ENCODE results near the gene DIAPH2.
"Not testable (repeated sequence)": the region's sequence is repeated elsewhere in the genome, so short reads cannot be mapped to it uniquely, and the experiment has no call there.

Gene DIAPH2

GRCh38 chrX:96841325-96841724 lies 156.7 kb downstream of the DIAPH2 start:
- DNase-seq (ENCODE audit: low read depth): no peak
- TF ChIP-seq POLR2A (IDR thresholded peaks at IDR 0.05; ENCODE audit: extremely low read depth, insufficient read length) (no peak), MAX (IDR thresholded peaks at IDR 0.05; ENCODE audit: low read depth, low read length) (no peak), CTCF (IDR thresholded peaks at IDR 0.05; ENCODE audit: low read depth, low read length) (no peak), MYC (IDR thresholded peaks at IDR 0.05; ENCODE audit: low read depth, low read length) (no peak)
- no peak overlapping the region for H3K4me3 ChIP-seq (ENCODE audit: low read depth, low read length)

GRCh38 chrX:96841866-96842265 lies 157.2 kb downstream of the DIAPH2 start:
- DNase-seq (ENCODE audit: low read depth): not testable (repeated sequence)

GRCh38 chrX:96843566-96843965 lies 158.9 kb downstream of the DIAPH2 start:
- H3K4me3 ChIP-seq (ENCODE audit: low read depth, low read length): no peak overlapping the region
- no peak for TF ChIP-seq MYC (IDR thresholded peaks at IDR 0.05; ENCODE audit: low read depth, low read length)
- TF ChIP-seq POLR2A (IDR thresholded peaks at IDR 0.05; ENCODE audit: extremely low read depth, insufficient read length): no peak
- no peak for TF ChIP-seq CTCF (IDR thresholded peaks at IDR 0.05; ENCODE audit: low read depth, low read length)
- no peak for TF ChIP-seq MAX (IDR thresholded peaks at IDR 0.05; ENCODE audit: low read depth, low read length)
- DNase-seq (ENCODE audit: low read depth): no peak

More at GRCh38 chrX:96841866-96842265, 157.2 kb downstream of the DIAPH2 start:
- H3K4me3 ChIP-seq (ENCODE audit: low read depth, low read length): not testable (repeated sequence)

- no peak for TF ChIP-seq CTCF (IDR thresholded peaks at IDR 0.05; ENCODE audit: low read depth, low read length)
- no peak for TF ChIP-seq MYC (IDR thresholded peaks at IDR 0.05; ENCODE audit: low read depth, low read length)
- no peak for TF ChIP-seq MAX (IDR thresholded peaks at IDR 0.05; ENCODE audit: low read depth, low read length)
- TF ChIP-seq POLR2A (IDR thresholded peaks at IDR 0.05; ENCODE audit: extremely low read depth, insufficient read length): no peak
- H3K4me3 ChIP-seq (ENCODE audit: low read depth, low read length): no peak overlapping the region
- no peak for DNase-seq (ENCODE audit: low read depth)
Measured at GRCh38 chrX:96846841-96847240, 162.2 kb downstream of the DIAPH2 start.

GRCh38 chrX:96859422-96859821 lies 174.8 kb downstream of the DIAPH2 start:
- not testable (repeated sequence) for DNase-seq (ENCODE audit: low read depth); H3K4me3 ChIP-seq (ENCODE audit: low read depth, low read length)

GRCh38 chrX:96861218-96861617 lies 176.6 kb downstream of the DIAPH2 start:
- H3K4me3 ChIP-seq (ENCODE audit: low read depth, low read length): no peak overlapping the region
- no peak for DNase-seq (ENCODE audit: low read depth)
- TF ChIP-seq POLR2A (IDR thresholded peaks at IDR 0.05; ENCODE audit: extremely low read depth, insufficient read length) (no peak), MAX (IDR thresholded peaks at IDR 0.05; ENCODE audit: low read depth, low read length) (no peak), MYC (IDR thresholded peaks at IDR 0.05; ENCODE audit: low read depth, low read length) (no peak), CTCF (IDR thresholded peaks at IDR 0.05; ENCODE audit: low read depth, low read length) (no peak)

- DNase-seq (ENCODE audit: low read depth): no peak
- TF ChIP-seq POLR2A (IDR thresholded peaks at IDR 0.05; ENCODE audit: extremely low read depth, insufficient read length) (no peak), MAX (IDR thresholded peaks at IDR 0.05; ENCODE audit: low read depth, low read length) (no peak), CTCF (IDR thresholded peaks at IDR 0.05; ENCODE audit: low read depth, low read length) (no peak), MYC (IDR thresholded peaks at IDR 0.05; ENCODE audit: low read depth, low read length) (no peak)
- no peak overlapping the region for H3K4me3 ChIP-seq (ENCODE audit: low read depth, low read length)
Measured at GRCh38 chrX:96861661-96862060, 177.0 kb downstream of the DIAPH2 start.

All from NB4 (cell line).